Stimulated activated naive CD4-positive, alpha-beta T cell (primary cell): ENCODE data around the gene SCG5.

Experiments
- DNase-seq, 6 experiments: peaks; one replicate each; lab custom pipeline; 2025; lab: John Stamatoyannopoulos, UW

SCG5 gene

DNA sequence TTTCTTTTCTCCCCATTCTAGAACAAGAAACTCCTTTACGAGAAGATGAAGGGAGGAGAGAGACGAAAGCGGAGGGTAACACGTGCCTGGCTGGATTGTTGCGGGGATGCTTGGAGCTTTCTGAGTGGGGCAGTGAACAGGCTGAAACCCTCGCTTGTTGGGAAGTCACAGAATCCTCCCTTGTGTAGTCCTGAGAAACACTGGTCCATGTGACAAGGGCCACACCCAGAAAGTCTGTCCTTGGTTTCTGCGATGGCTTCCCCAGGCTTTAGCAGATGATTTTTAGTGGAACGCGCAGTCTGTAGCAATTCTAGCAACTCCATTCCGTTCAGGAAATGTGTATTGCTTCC is 50.2 kb downstream of the SCG5 start:
- DNase-seq = no peak

DNA sequence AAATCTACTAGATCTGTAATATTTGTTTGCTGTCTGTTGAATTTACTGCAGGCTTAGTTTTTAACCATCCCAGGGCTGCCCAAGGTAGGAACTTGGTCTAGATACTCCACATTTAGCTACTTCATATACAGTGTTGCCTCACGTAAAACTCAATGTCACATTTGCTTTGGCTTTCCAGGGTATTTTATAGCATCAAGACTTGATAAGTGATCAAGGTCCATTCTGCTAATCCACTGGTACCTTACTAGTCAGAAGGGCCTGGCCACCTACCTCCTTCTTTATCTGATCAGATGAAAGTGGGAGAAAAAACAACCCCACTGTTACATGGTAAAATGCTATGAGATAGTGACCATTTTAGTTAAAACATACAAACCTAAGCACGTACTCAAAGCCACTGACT is 50.8 kb downstream of the SCG5 start:
- DNase-seq = no peak

DNA sequence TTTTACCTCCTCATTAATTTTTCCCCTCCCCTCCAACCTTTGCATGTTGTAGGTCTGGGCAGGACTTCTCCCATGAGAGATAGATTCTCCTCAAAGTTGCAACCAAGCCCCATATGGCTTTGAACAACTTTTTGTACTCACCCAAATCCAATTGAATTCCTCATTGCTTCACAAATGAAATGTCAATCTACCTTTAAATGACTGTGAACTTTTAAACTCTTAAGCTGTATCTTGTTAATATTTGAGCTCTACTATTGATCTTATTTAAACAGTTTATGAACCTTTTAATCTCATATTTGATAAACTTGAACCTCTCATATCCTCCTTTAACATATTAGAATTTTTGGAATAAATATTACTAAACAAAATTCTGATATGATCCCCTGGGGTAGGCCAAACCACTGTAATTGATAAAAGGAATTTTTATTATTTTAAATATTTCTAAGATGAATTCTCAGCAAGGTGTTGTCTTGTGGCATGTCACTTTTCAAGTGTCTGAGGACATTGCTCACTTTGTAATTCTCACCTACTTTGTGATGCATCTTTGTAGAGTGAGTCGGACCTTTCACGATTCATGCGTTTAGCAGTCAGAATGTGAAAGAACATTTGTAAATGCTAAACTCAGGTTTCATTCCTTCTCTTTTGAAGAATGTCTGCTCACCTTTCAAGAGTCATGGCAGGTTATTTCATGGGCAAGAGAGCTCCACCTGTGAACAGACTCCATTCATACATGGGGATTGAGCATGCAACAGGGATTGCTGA is 52.9 kb downstream of the SCG5 start:
- DNase-seq = no peak

DNA sequence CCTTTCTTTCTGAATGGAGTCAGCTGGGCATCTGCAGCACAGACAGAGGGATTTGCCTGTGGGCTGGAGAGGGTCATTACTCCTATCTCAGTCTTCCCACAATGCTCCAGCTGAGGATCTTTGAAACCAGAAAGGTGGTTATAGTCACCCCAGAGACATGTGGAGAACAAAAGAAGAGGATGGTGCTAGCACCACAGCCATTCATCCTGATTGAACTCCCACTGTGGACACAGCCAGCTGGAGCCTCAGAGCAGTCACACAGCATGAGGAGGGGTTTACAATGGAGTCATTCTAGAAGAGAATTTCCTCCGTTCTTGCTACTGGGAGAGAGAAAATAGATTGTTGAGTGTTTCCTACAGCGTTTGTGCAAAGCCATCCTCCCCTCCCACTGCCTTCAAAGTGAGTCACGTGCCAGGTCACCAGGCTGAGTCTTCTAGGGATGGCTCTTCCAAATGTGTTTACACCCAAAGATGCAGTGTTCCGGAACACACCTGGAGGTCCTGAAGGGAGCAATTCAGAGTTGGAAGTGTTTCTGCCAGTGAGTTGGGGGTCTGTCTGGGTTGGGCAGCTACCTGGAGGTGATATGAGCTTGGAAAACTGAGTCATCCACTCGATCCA is 57.4 kb downstream of the SCG5 start:
- no peak for DNase-seq

DNA sequence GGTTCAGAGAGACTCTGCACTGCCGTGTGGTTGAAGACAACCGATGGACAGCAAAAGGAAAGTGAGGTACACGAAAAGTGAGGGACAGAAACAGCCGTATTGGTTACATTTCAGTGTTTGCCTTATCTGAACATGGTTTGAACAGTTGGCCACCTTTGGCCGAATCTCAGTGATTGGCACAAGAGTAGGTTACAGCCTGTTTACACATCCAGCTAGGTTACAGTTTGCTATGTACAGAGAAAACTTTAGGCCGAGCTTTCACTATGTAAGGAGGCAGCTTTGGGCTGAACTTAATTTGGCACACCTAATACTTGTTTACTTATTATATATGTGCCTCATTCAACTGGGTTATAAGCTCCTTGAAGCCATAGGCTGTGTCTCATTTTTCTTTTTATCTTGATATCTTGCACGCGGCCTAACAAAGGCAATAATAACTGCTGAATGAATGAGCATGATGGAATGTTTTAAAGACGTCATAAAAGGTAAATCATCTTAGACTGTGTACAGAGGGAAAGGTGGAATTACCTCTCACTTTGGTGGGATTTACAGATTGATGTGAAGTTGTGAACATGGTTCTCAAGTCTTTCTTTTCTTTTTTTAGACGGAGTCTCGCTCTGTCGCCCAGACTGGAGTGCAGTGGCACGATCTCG is 59.1 kb downstream of the SCG5 start:
- DNase-seq = no peak

DNA sequence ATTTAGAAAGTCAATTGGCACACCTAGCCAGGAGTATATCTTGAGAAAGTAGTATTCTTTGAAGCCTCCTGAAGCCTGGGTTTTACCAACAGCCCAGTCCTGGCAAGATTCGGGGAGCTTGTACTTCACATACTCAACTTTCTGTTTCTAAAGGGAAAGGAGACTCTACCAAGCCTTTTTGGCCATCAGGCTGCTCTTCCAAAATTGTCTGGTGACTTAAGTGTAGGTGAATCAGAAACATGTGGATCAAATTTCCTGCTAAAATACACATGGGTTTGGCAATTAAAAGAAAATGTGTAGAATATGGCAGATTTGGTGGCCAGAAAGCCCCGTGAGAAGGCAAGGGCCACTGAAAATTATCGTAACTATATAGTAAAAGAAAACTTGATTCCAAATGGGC is 60.4 kb downstream of the SCG5 start:
- no peak for DNase-seq

DNA sequence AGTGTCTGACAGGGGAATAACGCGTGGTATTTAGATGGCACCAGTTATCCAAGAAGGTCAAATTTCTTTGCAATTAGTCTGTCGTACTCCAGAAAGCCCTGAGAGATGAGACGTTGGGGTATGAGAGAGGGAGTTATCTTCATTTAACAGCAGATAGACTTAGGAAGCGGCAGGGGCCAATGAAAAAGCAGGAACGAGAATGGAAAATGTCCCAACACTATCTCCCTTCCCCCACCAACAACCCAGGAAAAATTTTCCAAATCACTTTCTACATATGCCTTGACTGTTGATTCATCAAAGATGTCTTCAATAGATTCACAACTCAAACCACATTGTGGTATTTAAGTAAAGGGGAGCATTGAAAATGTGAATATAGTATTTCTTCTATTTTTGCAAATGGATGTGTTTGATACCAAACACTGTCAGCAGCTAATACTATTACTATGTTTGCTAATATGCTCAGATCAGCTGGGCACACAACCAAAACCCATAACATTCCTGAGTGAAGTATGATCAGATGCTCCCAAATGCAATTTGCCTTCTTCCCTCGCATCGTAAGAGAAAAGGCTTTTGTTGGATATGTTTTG is 63.0 kb downstream of the SCG5 start:
- DNase-seq = no peak

DNA sequence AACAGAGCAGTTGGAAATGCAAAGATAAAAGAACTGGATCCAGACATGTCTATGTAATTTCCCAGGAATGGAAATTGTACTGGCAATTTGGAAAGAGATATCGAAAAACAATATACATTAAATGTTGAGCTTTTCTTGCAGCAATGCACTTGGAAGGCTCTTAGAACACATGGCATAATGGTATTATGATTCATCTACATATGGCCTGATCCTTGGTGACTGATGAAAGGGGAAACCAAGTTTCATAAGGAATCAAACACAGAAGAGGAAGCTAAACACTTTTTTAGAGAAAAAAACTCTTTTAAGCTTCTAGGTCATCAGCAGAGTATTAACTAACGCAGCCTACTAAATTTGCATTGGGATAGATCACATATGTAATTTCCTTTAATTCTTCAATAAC is 63.9 kb downstream of the SCG5 start:
- no peak for DNase-seq

DNA sequence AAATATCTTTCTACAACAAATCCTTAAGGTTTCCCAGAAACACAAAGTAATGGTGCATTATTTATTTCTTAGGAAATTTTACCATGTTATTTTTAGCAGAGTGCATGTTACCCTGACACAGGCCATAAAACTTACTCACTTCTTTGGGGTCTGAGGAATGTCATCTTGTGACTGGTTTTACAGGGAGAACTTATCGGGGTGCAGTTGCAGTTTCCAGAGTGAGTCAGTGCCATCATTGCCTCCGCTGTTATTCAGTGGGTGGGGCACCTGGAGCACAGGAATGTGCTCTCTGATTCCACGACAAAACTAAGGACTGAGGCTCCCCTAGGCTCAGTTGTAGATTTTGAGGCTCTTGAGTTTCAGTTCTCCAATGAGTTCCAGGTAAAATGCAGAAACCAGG is 65.2 kb downstream of the SCG5 start:
- DNase-seq = no peak

DNA sequence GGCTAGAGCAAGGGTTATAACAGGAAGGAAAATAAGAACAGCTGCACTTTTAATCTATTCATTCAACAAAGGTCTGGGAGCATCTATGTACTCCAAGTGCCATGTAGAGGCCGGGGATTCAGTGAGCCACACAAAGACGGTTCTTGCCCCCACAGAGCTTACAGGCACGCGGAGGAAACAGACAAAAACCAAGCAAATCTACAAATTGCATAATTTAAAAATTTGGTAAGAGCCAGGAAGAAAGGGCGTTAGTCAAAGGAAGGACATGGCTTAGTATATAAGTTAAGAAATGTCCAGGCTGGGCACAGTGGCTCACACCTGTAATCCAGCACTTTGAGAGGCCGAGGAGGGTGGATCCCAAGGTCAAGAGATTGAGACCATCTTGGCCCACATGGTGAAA is 65.9 kb downstream of the SCG5 start:
- DNase-seq = no peak

DNA sequence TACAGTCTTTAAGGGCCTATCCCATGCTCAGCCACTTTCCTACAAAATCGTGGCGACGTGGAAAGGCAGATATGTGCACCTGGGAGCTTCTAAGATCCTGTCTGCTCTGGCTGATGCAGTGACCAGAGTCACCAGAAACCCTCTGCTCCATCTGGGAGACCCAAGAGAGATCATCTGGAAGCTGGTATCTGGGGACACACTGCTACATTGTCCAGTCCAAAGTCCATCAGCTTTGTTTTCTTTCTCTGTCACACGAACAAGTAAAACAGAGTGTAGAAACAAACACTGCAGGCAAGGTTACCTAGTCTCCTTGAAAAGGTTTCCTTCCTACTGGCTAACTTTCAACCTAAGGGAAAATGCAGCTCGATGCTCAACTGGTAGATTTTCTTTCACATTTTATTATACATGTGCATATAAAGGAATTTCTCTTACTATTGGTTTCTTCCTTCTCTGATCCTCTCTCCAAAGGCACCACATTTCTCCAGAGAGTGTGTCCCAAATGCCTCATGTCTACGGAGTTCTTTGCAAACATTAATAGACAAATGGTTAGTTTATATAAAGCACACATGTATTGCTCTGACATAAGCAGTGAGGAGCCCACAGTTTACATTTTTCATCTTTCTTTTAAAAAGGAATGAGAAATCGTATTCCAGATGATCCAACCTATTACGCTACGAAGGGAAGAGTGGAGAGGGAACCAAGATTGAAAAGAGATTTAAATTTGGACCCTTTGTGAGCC is 68.0 kb downstream of the SCG5 start:
- no peak for DNase-seq

DNA sequence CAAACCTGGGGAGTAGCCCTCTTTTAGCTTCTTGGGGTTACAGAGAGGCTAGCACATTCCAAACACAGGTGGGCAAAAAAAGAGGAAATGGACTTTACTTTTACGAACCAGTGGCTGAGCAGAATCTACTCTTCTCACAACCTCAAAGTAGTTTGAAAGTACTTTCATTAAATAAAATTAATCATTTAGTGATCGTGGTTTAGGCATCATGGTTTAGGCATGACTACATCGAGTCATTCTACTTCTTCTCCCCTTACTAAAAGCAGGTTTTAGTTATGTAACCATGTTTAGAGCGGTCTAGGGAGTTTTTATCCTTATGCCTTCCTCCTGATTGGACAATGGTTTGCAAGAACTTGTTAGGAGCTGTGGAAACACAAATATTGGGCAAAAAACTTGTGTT is 73.8 kb downstream of the SCG5 start:
- no peak for DNase-seq

DNA sequence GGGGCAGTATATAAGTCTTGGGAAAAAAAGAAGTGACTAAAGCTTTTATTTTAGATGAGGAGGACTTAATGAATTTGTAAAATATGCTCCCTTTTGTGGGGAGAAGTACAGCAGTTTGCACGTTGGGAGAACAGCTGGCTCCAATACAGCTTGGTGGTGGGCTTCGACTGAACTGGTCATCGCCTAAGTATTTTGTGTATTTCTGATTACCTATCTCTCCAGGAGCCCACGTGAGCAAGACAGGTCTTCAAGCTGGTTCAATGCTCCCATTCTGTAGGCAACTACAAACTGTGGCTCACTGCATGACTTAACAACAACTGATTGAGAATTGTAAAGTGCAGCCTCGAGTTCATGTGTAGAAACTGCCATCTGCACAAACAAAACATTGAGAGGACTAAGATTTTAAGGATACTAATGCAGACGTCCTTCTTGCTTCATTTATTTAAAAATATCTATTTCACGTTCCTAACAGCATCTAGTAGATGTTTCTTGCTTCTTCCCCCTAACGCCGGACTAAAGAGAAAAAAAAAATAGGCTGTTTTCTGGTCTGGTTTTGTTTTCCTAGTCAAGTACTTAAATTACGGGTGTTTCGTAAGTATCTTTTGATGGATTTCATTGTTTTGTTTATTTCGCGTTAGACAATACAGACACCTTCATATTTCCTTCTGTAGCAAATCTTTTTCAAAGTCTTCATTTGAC is 74.9 kb downstream of the SCG5 start:
- no peak for DNase-seq

DNA sequence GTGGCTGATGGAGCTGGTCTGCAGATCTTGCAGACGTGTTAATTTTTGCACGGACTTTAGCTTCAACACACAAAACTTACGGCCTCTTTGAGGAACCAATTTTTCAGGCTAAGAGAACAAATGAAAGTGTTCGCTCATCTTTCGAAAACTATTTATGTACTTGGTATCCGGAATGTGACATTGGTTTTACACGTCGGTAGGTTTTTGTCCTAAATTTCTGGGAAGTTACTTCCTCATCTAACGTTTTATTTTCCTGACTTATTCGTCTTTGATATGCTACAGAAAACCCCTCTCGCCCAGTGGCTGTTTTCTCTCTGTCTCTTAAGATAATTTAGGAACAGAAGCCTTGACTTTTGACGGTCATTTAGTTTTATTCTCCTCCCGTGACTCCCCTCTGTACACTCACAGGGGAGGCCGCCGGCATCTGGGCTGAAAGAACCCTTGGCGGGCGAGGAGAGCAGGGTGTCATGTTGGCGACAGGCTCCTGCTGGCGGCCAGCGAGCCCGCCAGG is 75.5 kb downstream of the SCG5 start:
- no peak for DNase-seq

DNA sequence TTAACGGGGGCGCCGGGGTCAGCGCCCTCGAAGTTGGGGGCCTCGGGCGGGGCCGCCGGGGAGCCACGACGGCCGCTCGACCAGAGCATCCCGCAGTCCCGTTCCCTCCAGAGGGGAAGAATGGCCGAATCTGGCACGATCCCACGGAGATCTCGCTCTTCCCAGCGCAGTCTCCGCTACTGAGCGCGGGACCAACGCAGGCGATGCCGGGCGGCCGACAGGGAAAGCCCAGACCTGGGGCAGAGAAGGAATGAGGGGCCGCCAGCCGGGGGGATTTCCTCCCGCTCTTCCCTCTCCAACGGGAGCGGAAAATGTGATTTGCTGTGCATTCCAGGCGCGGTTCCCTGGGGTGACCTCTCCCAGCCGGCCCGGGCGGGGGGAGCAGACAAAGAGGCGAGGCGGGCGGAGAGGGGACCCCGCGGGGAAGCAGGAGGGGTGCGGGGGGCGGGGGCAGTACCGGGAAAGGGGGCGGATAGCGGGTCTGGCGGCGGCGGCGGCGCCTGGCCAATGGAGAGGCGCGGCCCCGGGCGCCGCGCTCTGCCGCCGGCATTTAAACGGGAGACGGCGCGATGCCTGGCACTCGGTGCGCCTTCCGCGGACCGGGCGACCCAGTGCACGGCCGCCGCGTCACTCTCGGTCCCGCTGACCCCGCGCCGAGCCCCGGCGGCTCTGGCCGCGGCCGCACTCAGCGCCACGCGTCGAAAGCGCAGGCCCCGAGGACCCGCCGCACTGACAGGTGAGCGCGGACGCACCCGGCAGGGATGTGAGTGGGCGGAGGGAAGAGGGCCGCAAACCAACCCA is 76.1 kb downstream of the SCG5 start, which contains the start of gene GREM1:
Gene GREM1 (plus strand): TSS at position 579 of the 801 bp plus-strand sequence. CDS start 12,687 bp downstream, outside the sequence.
- DNase-seq = no peak

DNA sequence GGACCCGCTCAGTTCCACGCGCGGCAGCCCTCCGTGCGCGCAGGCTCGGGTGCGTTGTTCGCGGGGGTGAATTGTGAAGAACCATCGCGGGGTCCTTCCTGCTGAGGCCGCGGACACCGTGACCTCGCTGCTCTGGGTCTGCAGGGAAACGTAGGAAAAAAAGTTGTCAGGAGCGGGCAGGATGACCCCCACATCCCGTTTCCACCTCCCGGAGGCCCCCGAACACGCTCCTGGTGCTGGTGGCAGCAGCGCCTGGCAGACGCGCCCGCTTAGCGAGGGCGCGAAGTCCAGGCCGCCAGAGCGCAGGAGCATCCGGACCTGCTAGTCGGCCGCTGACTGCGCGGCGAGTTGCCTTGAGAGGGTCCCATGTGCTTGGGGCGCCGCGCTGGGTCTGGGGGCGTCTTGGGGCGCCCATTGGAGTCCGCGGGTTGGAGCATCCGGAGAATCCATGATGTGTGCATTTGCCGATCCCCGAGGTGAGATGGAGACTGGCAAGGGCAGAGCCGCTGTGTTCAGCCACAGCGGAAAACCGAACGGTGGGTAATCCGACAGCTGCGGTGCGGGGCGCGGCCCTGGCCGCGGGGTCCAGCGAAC is 76.8 kb downstream of the SCG5 start:
- no peak for DNase-seq

DNA sequence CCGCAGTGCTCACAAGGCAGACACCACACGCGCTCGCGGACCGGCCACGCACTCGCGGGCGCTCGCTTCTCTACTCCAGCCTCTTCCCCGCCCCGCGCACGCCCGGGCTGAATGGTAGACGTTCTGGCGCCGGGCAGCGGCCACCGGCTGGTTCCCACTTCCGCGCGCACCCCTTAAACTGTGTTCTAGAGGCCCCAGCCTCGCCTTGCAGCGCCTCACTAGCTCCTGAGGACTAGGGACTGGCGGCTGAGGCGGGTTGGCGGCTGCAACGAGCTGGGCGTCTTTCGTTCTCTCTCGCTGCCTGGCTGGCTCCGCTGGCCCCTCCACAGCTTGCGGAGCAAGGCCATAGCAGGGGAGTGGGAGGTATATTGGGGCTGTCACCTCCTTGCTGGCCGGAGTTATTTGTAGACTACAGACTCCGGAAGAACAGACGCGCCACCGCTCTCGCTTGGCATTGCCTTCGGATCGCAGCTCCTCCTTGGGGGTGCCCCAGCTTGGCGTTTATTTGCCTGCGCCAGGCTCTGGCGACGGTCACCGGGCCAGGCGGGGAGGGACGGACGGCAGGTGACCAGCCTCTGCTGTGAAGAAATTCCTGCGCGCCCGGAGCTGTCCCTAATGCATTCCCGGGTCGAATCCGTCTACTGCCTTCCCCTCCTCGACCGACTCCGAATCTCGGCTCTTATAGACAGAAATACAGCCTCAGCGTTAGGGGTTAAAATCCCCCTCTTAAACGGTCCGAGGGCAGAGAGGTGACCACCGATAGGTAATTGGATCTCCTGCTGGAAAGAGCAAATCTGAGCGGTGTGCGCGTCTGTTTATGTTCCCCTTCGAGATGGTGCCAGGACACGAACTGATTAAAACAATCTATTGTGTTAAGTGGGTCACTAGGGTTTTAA is 77.6 kb downstream of the SCG5 start:
- DNase-seq = no peak

DNA sequence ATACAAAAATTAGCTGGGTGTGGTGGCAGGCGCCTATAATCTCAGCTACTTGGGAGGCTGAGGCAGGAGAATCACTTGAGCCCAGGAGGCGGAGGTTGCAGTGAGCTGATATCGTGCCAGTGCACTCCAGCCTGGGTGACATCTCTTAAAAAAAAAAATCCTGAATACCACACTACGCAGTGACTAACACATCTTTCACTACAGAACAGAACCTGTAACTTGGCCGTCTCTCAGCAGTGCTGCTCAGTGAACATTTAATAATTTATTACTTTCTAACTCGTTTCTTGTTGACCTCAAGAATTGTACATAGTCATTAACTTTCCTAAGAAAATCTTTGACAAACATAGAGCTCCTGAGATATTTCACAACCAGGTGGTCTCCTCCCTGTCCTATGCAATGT is 80.1 kb downstream of the SCG5 start:
- DNase-seq = no peak

DNA sequence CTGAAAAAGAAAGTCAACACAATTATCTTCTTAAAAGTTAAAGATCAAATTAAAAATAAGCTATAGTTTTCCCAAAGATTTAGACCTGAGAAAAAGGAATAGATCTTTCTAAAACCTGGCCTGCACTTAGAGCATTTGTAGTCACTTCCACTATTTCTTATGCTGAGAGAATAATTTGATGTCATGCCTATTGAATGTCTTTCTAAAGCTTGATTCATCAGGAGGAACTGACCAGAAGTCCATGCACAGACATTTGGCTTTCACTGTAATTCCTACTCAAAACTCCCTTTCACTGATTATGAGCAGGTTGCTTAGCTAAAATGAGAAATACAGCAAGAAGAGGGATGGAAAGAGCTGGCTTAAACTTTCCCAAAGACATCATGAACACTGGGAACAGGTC is 80.6 kb downstream of the SCG5 start:
- no peak for DNase-seq
